SK-N-SH (cell line): ENCODE results near the gene SMAD3. TPM values are rescaled to one million over a fixed set of nuclear protein-coding genes. Genes with fewer than 3 reads are reported as not detected.
A peak's percentile ranks its signal among the peaks of the same experiment; 100 is the strongest.

Experiments used
- CTCF ChIA-PET: fragments of 300-600, 350-600 bp; formaldehyde crosslinking; extraction: SDS; loops from one replicate; lab custom pipeline; 2021; lab: Yijun Ruan, JAX
- POLR2A ChIA-PET: fragments of 350-600 bp; sonication (Branson Sonifier 250); formaldehyde crosslinking; extraction: SDS; loops from one replicate; lab custom pipeline; 2020; ENCODE audit warnings: antibody characterized with exemption, inconsistent platforms; lab: Yijun Ruan, JAX
- DNase-seq: peaks from one replicate; pipeline ENCODE4 v3.0.0; 2012
- H2AFZ ChIP-seq: fragments of 200-600 bp; sonication (generic); 2 replicates; pipeline ENCODE4 v1.8.1; 2016; ENCODE audit warnings: antibody characterized with exemption, mild to moderate bottlenecking, low read depth
- H3F3A ChIP-seq: fragments of 200-600 bp; sonication (generic); replicated peaks from 2 replicates; pipeline ENCODE3; 2016; ENCODE audit warnings: antibody characterized with exemption, mild to moderate bottlenecking; ENCODE audit not compliant: insufficient read depth
- H3K27ac ChIP-seq, 2 experiments: fragments of 200-500 bp in 1 of 2; fragments of 200-600 bp in 1 of 2; sonication (Bioruptor generic) in 1 of 2; sonication (generic), shearing (Covaris generic) in 1 of 2; 2 replicates each; pipeline versions ENCODE4 v1.5.1 to v1.6.1; 2014 to 2016; ENCODE audit warnings: low read depth in 2 of 2, inconsistent platforms in 1 of 2, low read length in 1 of 2, mild to moderate bottlenecking in 1 of 2, mixed read lengths in 1 of 2
- H3K27me3 ChIP-seq: fragments of 200-600 bp; sonication (generic), shearing (Covaris generic); 2 replicates; pipeline ENCODE4 v1.6.1; 2016; ENCODE audit warnings: mixed run types; ENCODE audit not compliant: insufficient read depth
- H3K36me3 ChIP-seq, 2 experiments: fragments of 200-500 bp in 1 of 2; fragments of 200-600 bp in 1 of 2; sonication (Bioruptor generic) in 1 of 2; sonication (generic) in 1 of 2; replicated peaks in 1 of 2; 2 replicates each; pipeline versions ENCODE3 to v1.5.1; 2014 to 2016; ENCODE audit warnings: low read length in 1 of 2, mild to moderate bottlenecking in 1 of 2; ENCODE audit not compliant: insufficient read depth in 2 of 2, control insufficient read depth in 1 of 2
- H3K4me1 ChIP-seq, 2 experiments: fragments of 200-500 bp in 1 of 2; fragments of 200-600 bp in 1 of 2; sonication (Bioruptor generic) in 1 of 2; sonication (generic), shearing (Covaris generic) in 1 of 2; 2 replicates each; pipeline versions ENCODE4 v1.5.1 to v1.6.1; 2014 to 2016; ENCODE audit warnings: low read depth in 1 of 2, low read length in 1 of 2, mixed run types in 1 of 2; ENCODE audit not compliant: insufficient read depth in 2 of 2, control insufficient read depth in 1 of 2
- H3K4me2 ChIP-seq: fragments of 200-600 bp; sonication (generic), shearing (Covaris generic); 2 replicates; pipeline ENCODE4 v1.6.1; 2017; ENCODE audit warnings: mixed run types
- H3K4me3 ChIP-seq, 2 experiments: fragments of 200-500 bp in 1 of 2; fragments of 200-600 bp in 1 of 2; sonication (Bioruptor generic) in 1 of 2; sonication (generic), shearing (Covaris generic) in 1 of 2; 2 replicates each; pipeline versions ENCODE4 v1.5.1 to v1.8.1; 2014 to 2016; ENCODE audit warnings: low read depth in 2 of 2, inconsistent platforms in 1 of 2, low read length in 1 of 2, mild to moderate bottlenecking in 1 of 2, mixed read lengths in 1 of 2, moderate library complexity in 1 of 2
- H3K79me2 ChIP-seq: fragments of 200-600 bp; sonication (generic); 2 replicates; pipeline ENCODE4 v1.8.1; 2017; ENCODE audit warnings: mild to moderate bottlenecking; ENCODE audit not compliant: insufficient read depth
- H3K9ac ChIP-seq: fragments of 200-600 bp; sonication (generic); 2 replicates; pipeline ENCODE4 v1.6.1; 2017; ENCODE audit warnings: mixed run types
- H3K9me2 ChIP-seq: fragments of 200-600 bp; sonication (generic); 2 replicates; pipeline ENCODE4 v1.6.1; 2017; ENCODE audit warnings: mixed run types
- H3K9me3 ChIP-seq: fragments of 200-600 bp; sonication (generic); 2 replicates; pipeline ENCODE4 v1.6.1; 2017; ENCODE audit warnings: mixed run types, mild to moderate bottlenecking, moderate library complexity
- H4K20me1 ChIP-seq: fragments of 200-600 bp; sonication (generic); 2 replicates; pipeline ENCODE4 v1.6.1; 2017; ENCODE audit warnings: mild to moderate bottlenecking, mixed run types; ENCODE audit not compliant: insufficient read depth
- FOSL2 ChIP-seq: IDR thresholded peaks from 2 replicates; pipeline ENCODE4 v1.4.0; 2012; ENCODE audit warnings: low read depth, mild to moderate bottlenecking, moderate library complexity, borderline replicate concordance
- FOXM1 ChIP-seq: IDR thresholded peaks from 2 replicates; pipeline ENCODE4 v1.4.0; 2012; ENCODE audit warnings: low read depth, mild to moderate bottlenecking
- GATA2 ChIP-seq: sonication (generic); formaldehyde crosslinking; IDR thresholded peaks from 2 replicates; pipeline ENCODE4 v1.5.0; 2020; ENCODE audit warnings: mild to moderate bottlenecking, missing genetic modification reagents
- MEF2A ChIP-seq: IDR thresholded peaks from 2 replicates; pipeline ENCODE4 v1.4.0; 2012; ENCODE audit warnings: low read depth, borderline replicate concordance
- NFIC ChIP-seq: IDR thresholded peaks from 2 replicates; pipeline ENCODE4 v1.4.0; 2012; ENCODE audit warnings: borderline replicate concordance
- POLR2AphosphoS5 ChIP-seq: IDR thresholded peaks from 2 replicates; pipeline ENCODE4 v1.6.1; 2012; ENCODE audit warnings: low read depth, low read length
- RCOR1 ChIP-seq: fragments of 150-350 bp; IDR thresholded peaks from 2 replicates; pipeline ENCODE4 v1.6.1; 2017; ENCODE audit warnings: antibody characterized with exemption, low read length
- RXRA ChIP-seq: IDR thresholded peaks from 2 replicates; pipeline ENCODE4 v1.4.0; 2012; ENCODE audit warnings: low read depth, mild to moderate bottlenecking, borderline replicate concordance
- SMC3 ChIP-seq: IDR thresholded peaks from 2 replicates; pipeline ENCODE4 v1.6.1; 2012; ENCODE audit warnings: low read depth, low read length, improper control_type of control experiment
- TCF12 ChIP-seq: IDR thresholded peaks from 2 replicates; pipeline ENCODE4 v1.4.0; 2012
- TEAD4 ChIP-seq: IDR thresholded peaks from 2 replicates; pipeline ENCODE4 v1.4.0; 2012; ENCODE audit warnings: mild to moderate bottlenecking, borderline replicate concordance; ENCODE audit not compliant: insufficient read depth
- YY1 ChIP-seq: IDR thresholded peaks from 2 replicates; pipeline ENCODE4 v1.4.0; 2012; ENCODE audit warnings: low read depth, mild to moderate bottlenecking
- WGBS: methylation state at CpG from one replicate; pipeline ENCODE4 v1.1.6; 2017; ENCODE audit warnings: low lambda C conversion rate; 5-methylcytosine and 5-hydroxymethylcytosine counted together
- polyA plus RNA-seq, 3 experiments: library from polyadenylated mRNA; depleted of rRNA; stranded (reverse); fragments of >200 nt; gene quantifications; 2 replicates each; pipeline ENCODE4 v1.2.3, GENCODE V29; 2012
- TF ChIP-seq, protein P1 (sequence below): IDR thresholded peaks from 2 replicates; pipeline ENCODE4 v1.6.1; 2012; ENCODE audit warnings: mild to moderate bottlenecking, low read depth, low read length, moderate library complexity
- TF ChIP-seq, protein P2 (sequence below): IDR thresholded peaks from 2 replicates; pipeline ENCODE4 v1.4.0; 2012; ENCODE audit warnings: low read depth, borderline replicate concordance

Gene SMAD3
- polyA plus RNA-seq, 1 of the 3 experiments (the other 2 are of a cell fraction), result 19.5 TPM

GRCh38 chr15:67127965-67128364 lies 62.6 kb downstream of the SMAD3 start (continued):
- TF ChIP-seq, protein P1, sequence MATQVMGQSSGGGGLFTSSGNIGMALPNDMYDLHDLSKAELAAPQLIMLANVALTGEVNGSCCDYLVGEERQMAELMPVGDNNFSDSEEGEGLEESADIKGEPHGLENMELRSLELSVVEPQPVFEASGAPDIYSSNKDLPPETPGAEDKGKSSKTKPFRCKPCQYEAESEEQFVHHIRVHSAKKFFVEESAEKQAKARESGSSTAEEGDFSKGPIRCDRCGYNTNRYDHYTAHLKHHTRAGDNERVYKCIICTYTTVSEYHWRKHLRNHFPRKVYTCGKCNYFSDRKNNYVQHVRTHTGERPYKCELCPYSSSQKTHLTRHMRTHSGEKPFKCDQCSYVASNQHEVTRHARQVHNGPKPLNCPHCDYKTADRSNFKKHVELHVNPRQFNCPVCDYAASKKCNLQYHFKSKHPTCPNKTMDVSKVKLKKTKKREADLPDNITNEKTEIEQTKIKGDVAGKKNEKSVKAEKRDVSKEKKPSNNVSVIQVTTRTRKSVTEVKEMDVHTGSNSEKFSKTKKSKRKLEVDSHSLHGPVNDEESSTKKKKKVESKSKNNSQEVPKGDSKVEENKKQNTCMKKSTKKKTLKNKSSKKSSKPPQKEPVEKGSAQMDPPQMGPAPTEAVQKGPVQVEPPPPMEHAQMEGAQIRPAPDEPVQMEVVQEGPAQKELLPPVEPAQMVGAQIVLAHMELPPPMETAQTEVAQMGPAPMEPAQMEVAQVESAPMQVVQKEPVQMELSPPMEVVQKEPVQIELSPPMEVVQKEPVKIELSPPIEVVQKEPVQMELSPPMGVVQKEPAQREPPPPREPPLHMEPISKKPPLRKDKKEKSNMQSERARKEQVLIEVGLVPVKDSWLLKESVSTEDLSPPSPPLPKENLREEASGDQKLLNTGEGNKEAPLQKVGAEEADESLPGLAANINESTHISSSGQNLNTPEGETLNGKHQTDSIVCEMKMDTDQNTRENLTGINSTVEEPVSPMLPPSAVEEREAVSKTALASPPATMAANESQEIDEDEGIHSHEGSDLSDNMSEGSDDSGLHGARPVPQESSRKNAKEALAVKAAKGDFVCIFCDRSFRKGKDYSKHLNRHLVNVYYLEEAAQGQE, result peak; percentile 76
- TF ChIP-seq SMC3 (no peak; the same call in 1 of the 2 replicates), NFIC (peak; percentile 93), POLR2AphosphoS5 (peak; percentile 80; the same call in 1 of the 2 replicates), FOXM1 (peak; percentile 93), GATA2 (CRISPR knock-in tag) (no peak), YY1 (peak; percentile 55; the same call in 1 of the 2 replicates), RXRA (peak; percentile 97), TCF12 (peak; percentile 98), MEF2A (peak; percentile 90)
- TF ChIP-seq, protein P2, sequence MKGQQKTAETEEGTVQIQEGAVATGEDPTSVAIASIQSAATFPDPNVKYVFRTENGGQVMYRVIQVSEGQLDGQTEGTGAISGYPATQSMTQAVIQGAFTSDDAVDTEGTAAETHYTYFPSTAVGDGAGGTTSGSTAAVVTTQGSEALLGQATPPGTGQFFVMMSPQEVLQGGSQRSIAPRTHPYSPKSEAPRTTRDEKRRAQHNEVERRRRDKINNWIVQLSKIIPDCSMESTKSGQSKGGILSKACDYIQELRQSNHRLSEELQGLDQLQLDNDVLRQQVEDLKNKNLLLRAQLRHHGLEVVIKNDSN, result peak; percentile 30; the same call in 1 of the 2 replicates

- Histone ChIP-seq H3F3A (peaks cover 32% of the 10 kb centered on the region), H3K9me3 (no peaks in the 10 kb centered on the region), H3K9ac (no peak overlapping the region), H3K27me3 (no peaks in the 10 kb centered on the region), H3K9me2 (no peaks in the 10 kb centered on the region), H3K79me2 (peaks cover 90% of the 10 kb centered on the region), H3K27ac (no peak overlapping the region), H3K4me1 (peaks cover 21 to 51% of the 10 kb centered on the region in 2 experiments), H3K36me3 (peaks cover 0 to 7% of the 10 kb centered on the region in 2 experiments), H2AFZ (no peak overlapping the region), H3K4me2 (no peak overlapping the region), H3K4me3 (no peak overlapping the region), H4K20me1 (no peaks in the 10 kb centered on the region)
- DNase-seq, result no peak
- WGBS, result 95% methylated on average over 11 of the region's 12 CpGs
- TF ChIP-seq GATA2 (CRISPR knock-in tag), result no peak
- no peak for TF ChIP-seq RCOR1
- TF ChIP-seq TEAD4, result no peak
- TF ChIP-seq RXRA, result no peak
- no peak for TF ChIP-seq YY1
- TF ChIP-seq SMC3, result no peak
- TF ChIP-seq FOSL2, result no peak
- TF ChIP-seq NFIC, result no peak
- TF ChIP-seq, protein P2, result no peak
- POLR2A ChIA-PET, result no interaction called here
- CTCF ChIA-PET, result no interaction called here
Measured at GRCh38 chr15:67130166-67130565, 64.8 kb downstream of the SMAD3 start.
